Measurements from ENCODE around the gene MITF.

DNA sequence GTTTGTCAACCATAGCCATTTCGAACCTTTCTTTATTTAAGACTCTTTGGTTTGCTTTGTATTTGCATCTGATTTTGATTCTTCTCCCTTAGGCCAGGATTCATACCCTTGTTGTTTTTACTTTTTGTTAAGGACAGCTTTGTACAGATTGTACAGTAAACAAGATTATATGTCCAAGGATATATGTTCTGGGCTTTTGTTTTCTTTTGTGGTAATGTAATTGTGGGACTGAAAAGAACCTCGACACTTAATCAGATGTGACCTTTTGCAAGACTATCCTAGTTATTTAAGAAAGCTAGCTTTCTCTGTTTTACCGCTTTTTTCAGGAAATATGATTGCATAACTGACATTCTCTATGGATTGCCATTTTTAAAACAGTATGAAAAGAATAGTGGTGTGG lies 193.2 kb downstream of the MITF start:
- TF ChIP-seq, protein P1, sequence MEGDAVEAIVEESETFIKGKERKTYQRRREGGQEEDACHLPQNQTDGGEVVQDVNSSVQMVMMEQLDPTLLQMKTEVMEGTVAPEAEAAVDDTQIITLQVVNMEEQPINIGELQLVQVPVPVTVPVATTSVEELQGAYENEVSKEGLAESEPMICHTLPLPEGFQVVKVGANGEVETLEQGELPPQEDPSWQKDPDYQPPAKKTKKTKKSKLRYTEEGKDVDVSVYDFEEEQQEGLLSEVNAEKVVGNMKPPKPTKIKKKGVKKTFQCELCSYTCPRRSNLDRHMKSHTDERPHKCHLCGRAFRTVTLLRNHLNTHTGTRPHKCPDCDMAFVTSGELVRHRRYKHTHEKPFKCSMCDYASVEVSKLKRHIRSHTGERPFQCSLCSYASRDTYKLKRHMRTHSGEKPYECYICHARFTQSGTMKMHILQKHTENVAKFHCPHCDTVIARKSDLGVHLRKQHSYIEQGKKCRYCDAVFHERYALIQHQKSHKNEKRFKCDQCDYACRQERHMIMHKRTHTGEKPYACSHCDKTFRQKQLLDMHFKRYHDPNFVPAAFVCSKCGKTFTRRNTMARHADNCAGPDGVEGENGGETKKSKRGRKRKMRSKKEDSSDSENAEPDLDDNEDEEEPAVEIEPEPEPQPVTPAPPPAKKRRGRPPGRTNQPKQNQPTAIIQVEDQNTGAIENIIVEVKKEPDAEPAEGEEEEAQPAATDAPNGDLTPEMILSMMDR (IDR thresholded peaks at IDR 0.05; ENCODE audit: low read depth, low read length): no peak
- TF ChIP-seq POLR2A (IDR thresholded peaks at IDR 0.05; ENCODE audit: extremely low read depth, insufficient read length) (no peak), MYC (IDR thresholded peaks at IDR 0.05; ENCODE audit: low read depth, low read length) (no peak)
- TF ChIP-seq, protein P2, sequence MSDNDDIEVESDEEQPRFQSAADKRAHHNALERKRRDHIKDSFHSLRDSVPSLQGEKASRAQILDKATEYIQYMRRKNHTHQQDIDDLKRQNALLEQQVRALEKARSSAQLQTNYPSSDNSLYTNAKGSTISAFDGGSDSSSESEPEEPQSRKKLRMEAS (IDR thresholded peaks at IDR 0.05; ENCODE audit: low read depth, low read length): no peak
